Liver (tissue), 9 donors: ENCODE results near the gene CFAP97D2. TPM values are rescaled to one million over a fixed set of nuclear protein-coding genes. Genes with fewer than 3 reads are reported as not detected.

Source experiments
- DNase-seq: peaks from one replicate; pipeline ENCODE4 v3.0.0-alpha.2; 2017; ENCODE audit warnings: low spot score
- H3K27ac ChIP-seq, 2 donors: one replicate each; pipeline ENCODE4 v1.7.0; 2013; ENCODE audit warnings: inconsistent platforms in 2 of 2, low read length in 2 of 2, control low read depth in 1 of 2, low read depth in 1 of 2, mild to moderate bottlenecking in 1 of 2
- H3K27me3 ChIP-seq, 4 donors: one replicate each; pipeline versions ENCODE4 v1.6.1 to v1.7.0; 2013; ENCODE audit warnings: low read length in 3 of 4, inconsistent platforms in 1 of 4, mild to moderate bottlenecking in 1 of 4, moderate library complexity in 1 of 4; ENCODE audit not compliant: control insufficient read depth in 4 of 4, insufficient read depth in 4 of 4
- H3K36me3 ChIP-seq, 4 donors: one replicate each; pipeline versions ENCODE4 v1.6.1 to v1.7.0; 2013; ENCODE audit warnings: low read length in 3 of 4, mild to moderate bottlenecking in 3 of 4, low read depth in 1 of 4, moderate library complexity in 1 of 4; ENCODE audit not compliant: control insufficient read depth in 4 of 4, insufficient read depth in 3 of 4
- H3K4me1 ChIP-seq, 4 donors: one replicate each; pipeline versions ENCODE4 v1.6.1 to v1.7.0; 2013; ENCODE audit warnings: low read length in 3 of 4, mild to moderate bottlenecking in 3 of 4, moderate library complexity in 1 of 4; ENCODE audit not compliant: control insufficient read depth in 4 of 4, insufficient read depth in 4 of 4
- H3K4me3 ChIP-seq, 3 donors: one replicate each; pipeline versions ENCODE4 v1.6.1 to v1.7.0; 2013; ENCODE audit warnings: low read length in 3 of 3, control low read depth in 1 of 3, low read depth in 1 of 3, mild to moderate bottlenecking in 1 of 3
- H3K9ac ChIP-seq, 2 donors: one replicate each; pipeline ENCODE4 v1.7.0; 2013; ENCODE audit warnings: low read length in 2 of 2, mild to moderate bottlenecking in 2 of 2, moderate library complexity in 2 of 2, control low read depth in 1 of 2, low read depth in 1 of 2
- H3K9me3 ChIP-seq, 4 donors: one replicate each; pipeline versions ENCODE4 v1.6.1 to v1.7.0; 2013; ENCODE audit warnings: low read length in 3 of 4; ENCODE audit not compliant: control insufficient read depth in 4 of 4
- EGR1 ChIP-seq, 2 donors: IDR thresholded peaks; 2 replicates each; pipeline ENCODE4 v1.6.1; 2016 to 2018; ENCODE audit warnings: antibody characterized with exemption in 2 of 2, low read depth in 2 of 2
- FOXA1 ChIP-seq: IDR thresholded peaks from 2 replicates; pipeline ENCODE4 v1.6.1; 2016; ENCODE audit warnings: antibody characterized with exemption
- GABPA ChIP-seq, 2 donors: IDR thresholded peaks in 1 of 2; conservative IDR thresholded peaks in 1 of 2; 2 replicates each; pipeline ENCODE4 v1.6.1; 2016; ENCODE audit warnings: antibody characterized with exemption in 2 of 2, mild to moderate bottlenecking in 1 of 2, moderate library complexity in 1 of 2
- HNF4A ChIP-seq, 2 donors: conservative IDR thresholded peaks; 2 replicates each; pipeline ENCODE4 v1.6.1; 2016; ENCODE audit warnings: antibody characterized with exemption in 2 of 2, mild to moderate bottlenecking in 2 of 2
- HNF4G ChIP-seq: IDR thresholded peaks from 2 replicates; pipeline ENCODE4 v1.6.1; 2016; ENCODE audit warnings: antibody characterized with exemption
- JUND ChIP-seq, 2 donors: IDR thresholded peaks; 2 replicates each; pipeline ENCODE4 v1.6.1; 2016; ENCODE audit warnings: antibody characterized with exemption in 2 of 2
- NR2F2 ChIP-seq: IDR thresholded peaks from 2 replicates; pipeline ENCODE4 v1.6.1; 2016; ENCODE audit warnings: antibody characterized with exemption
- RAD21 ChIP-seq, 2 donors: IDR thresholded peaks; 2 replicates each; pipeline ENCODE4 v1.6.1; 2016; ENCODE audit warnings: antibody characterized with exemption in 2 of 2, mild to moderate bottlenecking in 2 of 2
- RXRA ChIP-seq, 2 donors: IDR thresholded peaks; 2 replicates each; pipeline ENCODE4 v1.6.1; 2017 to 2018; ENCODE audit warnings: antibody characterized with exemption in 2 of 2, mild to moderate bottlenecking in 1 of 2
- SP1 ChIP-seq: IDR thresholded peaks from 2 replicates; pipeline ENCODE4 v1.6.1; 2018; ENCODE audit warnings: antibody characterized with exemption, mild to moderate bottlenecking
- TAF1 ChIP-seq: conservative IDR thresholded peaks from 2 replicates; pipeline ENCODE4 v1.6.1; 2016; ENCODE audit warnings: antibody characterized with exemption, mild to moderate bottlenecking
- YY1 ChIP-seq: IDR thresholded peaks from 2 replicates; pipeline ENCODE4 v1.6.1; 2016; ENCODE audit warnings: antibody characterized with exemption, mild to moderate bottlenecking
- WGBS: extraction: QIAGEN DNeasy Blood & Tissue Kit; methylation state at CpG from one replicate; pipeline ENCODE4 v1.1.7; 2013; 5-methylcytosine and 5-hydroxymethylcytosine counted together
- polyA plus RNA-seq, 2 donors: library from polyadenylated mRNA; stranded (reverse) in 1 of 2; unstranded in 1 of 2; fragments of 200-250 nt in 1 of 2; fragments of >200 nt in 1 of 2; fragmentation: Nextera tagmentation in 1 of 2; extraction: Ambion mirVana in 1 of 2; gene quantifications; one replicate each; pipeline versions ENCODE4 v1.2.1 to v1.2.3, GENCODE V29; 2013 to 2015
- total RNA-seq, 2 donors: library from RNA; depleted of rRNA; stranded (reverse); fragments of >200 nt; gene quantifications; one replicate each; pipeline ENCODE4 v1.2.3, GENCODE V29; 2014
- TF ChIP-seq, protein P1 (sequence below): IDR thresholded peaks from 2 replicates; pipeline ENCODE4 v1.6.1; 2016; ENCODE audit warnings: antibody characterized with exemption
- TF ChIP-seq, protein P2 (sequence below): IDR thresholded peaks from 2 replicates; pipeline ENCODE4 v1.6.1; 2016; ENCODE audit warnings: antibody characterized with exemption, mild to moderate bottlenecking
- TF ChIP-seq, protein P3 (sequence below): fragments of 150-350 bp; IDR thresholded peaks from 2 replicates; pipeline ENCODE4 v1.5.1; 2017; ENCODE audit warnings: improper control_type of control experiment, low read depth, low read length; ENCODE audit not compliant: missing input control
- TF ChIP-seq, protein P4 (sequence below): IDR thresholded peaks from 2 replicates; pipeline ENCODE4 v1.6.1; 2016; ENCODE audit warnings: antibody characterized with exemption
- donor health status: healthy.
- donor health status: healthy.
- donor health status: healthy.
- donor health status: healthy.
- donor health status: healthy.

The CFAP97D2 gene
- total and polyA plus RNA-seq, 4 donors = not detected

DNA sequence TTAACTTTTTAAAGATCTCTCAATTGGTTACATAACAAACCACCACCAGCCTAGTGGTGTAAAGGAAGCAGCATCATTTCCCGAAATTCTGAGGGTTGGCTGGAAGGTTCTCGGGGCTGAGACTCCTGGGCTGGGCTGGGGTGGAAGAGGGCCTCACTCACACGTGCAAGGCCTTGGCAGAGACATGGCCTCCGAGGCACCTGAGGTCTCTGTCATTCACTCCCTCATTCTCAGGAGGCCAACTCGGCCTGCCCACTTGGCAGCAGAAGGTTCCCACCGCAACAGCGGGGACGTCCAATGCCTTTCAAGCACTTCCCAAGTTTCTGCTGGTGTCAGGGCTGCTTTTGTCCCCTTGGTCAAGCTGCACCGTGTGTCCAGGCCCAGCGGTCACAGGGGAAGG is 28.0 kb upstream of the CFAP97D2 start:
- peaks cover 0 to 4% (median 0%) of the 10 kb centered on the region in 4 donors for H3K4me1 ChIP-seq
- TF ChIP-seq GABPA (IDR thresholded peaks at IDR 0.05 in 1 of 2, conservative IDR thresholded peaks at IDR 0.05 in 1 of 2) = no peak
- TF ChIP-seq, protein P1, sequence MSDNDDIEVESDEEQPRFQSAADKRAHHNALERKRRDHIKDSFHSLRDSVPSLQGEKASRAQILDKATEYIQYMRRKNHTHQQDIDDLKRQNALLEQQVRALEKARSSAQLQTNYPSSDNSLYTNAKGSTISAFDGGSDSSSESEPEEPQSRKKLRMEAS = no peak
- H3K27ac ChIP-seq = no peak overlapping the region
- H3K36me3 ChIP-seq = no peaks in the 10 kb centered on the region
- no peaks in the 10 kb centered on the region for H3K9me3 ChIP-seq
- H3K9ac ChIP-seq = no peak overlapping the region
- no peak for DNase-seq
- no peak overlapping the region for H3K4me3 ChIP-seq
- no peaks in the 10 kb centered on the region for H3K27me3 ChIP-seq
- 80% methylated on average over 10 of the region's 10 CpGs for WGBS

DNA sequence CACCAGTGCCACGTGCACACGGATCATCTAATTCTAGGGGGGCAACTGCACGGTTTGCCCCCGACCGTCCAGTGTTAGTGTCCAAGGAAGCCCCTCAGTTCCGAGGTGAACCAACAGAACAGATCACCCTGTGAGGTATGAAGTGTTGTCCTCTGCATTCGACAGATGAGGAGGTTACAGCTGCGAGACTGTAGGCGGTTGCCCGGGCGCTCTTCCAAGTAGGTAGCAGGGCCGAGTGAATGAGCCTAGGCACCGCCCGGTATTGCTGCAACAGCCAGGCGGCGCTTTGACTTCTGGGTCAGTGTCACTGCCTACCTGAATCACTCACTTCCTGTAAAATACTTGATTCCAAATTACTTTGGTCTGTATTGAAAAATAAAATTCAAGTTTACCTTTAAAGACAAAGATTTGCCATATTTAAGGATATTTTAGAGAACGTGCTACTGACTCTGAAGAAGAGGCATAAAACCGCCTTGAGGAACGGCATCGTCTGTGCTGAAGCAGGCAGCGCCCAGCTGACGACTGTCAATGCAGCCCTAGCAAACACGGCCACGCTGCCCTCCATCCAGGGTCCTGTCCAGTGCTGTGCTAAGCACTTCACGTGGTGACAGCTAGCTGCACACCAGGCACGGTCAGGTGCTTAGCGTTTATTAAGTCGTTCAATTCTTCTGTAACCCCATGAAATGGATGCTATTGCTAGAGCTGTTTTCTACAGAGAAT is 27.3 kb upstream of the CFAP97D2 start:
- Histone ChIP-seq H3K27me3 (no peaks in the 10 kb centered on the region), H3K27ac (peak overlapping the region in 1 of 2 donors; percentile 38), H3K4me1 (peaks cover 0 to 4% (median 3%) of the 10 kb centered on the region in 4 donors)

More for the DNA sequence above, 27.3 kb upstream of the CFAP97D2 start:
- H3K4me3 ChIP-seq = no peak overlapping the region
- no peaks in the 10 kb centered on the region for H3K9me3 ChIP-seq
- WGBS = 64% methylated on average over 28 of the region's 28 CpGs
- no peak overlapping the region for H3K9ac ChIP-seq
- DNase-seq = no peak
- no peak for TF ChIP-seq YY1
- TF ChIP-seq NR2F2 = no peak
- TF ChIP-seq GABPA (IDR thresholded peaks at IDR 0.05 in 1 of 2, conservative IDR thresholded peaks at IDR 0.05 in 1 of 2) = peak in 1 of 2 donors; percentile 24
- no peak for TF ChIP-seq TAF1
- TF ChIP-seq, protein P2, sequence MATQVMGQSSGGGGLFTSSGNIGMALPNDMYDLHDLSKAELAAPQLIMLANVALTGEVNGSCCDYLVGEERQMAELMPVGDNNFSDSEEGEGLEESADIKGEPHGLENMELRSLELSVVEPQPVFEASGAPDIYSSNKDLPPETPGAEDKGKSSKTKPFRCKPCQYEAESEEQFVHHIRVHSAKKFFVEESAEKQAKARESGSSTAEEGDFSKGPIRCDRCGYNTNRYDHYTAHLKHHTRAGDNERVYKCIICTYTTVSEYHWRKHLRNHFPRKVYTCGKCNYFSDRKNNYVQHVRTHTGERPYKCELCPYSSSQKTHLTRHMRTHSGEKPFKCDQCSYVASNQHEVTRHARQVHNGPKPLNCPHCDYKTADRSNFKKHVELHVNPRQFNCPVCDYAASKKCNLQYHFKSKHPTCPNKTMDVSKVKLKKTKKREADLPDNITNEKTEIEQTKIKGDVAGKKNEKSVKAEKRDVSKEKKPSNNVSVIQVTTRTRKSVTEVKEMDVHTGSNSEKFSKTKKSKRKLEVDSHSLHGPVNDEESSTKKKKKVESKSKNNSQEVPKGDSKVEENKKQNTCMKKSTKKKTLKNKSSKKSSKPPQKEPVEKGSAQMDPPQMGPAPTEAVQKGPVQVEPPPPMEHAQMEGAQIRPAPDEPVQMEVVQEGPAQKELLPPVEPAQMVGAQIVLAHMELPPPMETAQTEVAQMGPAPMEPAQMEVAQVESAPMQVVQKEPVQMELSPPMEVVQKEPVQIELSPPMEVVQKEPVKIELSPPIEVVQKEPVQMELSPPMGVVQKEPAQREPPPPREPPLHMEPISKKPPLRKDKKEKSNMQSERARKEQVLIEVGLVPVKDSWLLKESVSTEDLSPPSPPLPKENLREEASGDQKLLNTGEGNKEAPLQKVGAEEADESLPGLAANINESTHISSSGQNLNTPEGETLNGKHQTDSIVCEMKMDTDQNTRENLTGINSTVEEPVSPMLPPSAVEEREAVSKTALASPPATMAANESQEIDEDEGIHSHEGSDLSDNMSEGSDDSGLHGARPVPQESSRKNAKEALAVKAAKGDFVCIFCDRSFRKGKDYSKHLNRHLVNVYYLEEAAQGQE = no peak
- TF ChIP-seq, protein P1 = no peak
- no peak for TF ChIP-seq SP1
- TF ChIP-seq EGR1 (IDR thresholded peaks at IDR 0.05; ENCODE audit: low read depth in 2 of 2) = no peak
- TF ChIP-seq HNF4A (conservative IDR thresholded peaks at IDR 0.05) = peak in 1 of 2 donors; percentile 21
- TF ChIP-seq, protein P3, sequence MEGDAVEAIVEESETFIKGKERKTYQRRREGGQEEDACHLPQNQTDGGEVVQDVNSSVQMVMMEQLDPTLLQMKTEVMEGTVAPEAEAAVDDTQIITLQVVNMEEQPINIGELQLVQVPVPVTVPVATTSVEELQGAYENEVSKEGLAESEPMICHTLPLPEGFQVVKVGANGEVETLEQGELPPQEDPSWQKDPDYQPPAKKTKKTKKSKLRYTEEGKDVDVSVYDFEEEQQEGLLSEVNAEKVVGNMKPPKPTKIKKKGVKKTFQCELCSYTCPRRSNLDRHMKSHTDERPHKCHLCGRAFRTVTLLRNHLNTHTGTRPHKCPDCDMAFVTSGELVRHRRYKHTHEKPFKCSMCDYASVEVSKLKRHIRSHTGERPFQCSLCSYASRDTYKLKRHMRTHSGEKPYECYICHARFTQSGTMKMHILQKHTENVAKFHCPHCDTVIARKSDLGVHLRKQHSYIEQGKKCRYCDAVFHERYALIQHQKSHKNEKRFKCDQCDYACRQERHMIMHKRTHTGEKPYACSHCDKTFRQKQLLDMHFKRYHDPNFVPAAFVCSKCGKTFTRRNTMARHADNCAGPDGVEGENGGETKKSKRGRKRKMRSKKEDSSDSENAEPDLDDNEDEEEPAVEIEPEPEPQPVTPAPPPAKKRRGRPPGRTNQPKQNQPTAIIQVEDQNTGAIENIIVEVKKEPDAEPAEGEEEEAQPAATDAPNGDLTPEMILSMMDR = no peak
- peak in 1 of 2 donors; percentile 26 for TF ChIP-seq RAD21 (IDR thresholded peaks at IDR 0.05)
- TF ChIP-seq HNF4G = no peak
- TF ChIP-seq JUND (IDR thresholded peaks at IDR 0.05) = no peak
- TF ChIP-seq FOXA1 = no peak
- TF ChIP-seq, protein P4, sequence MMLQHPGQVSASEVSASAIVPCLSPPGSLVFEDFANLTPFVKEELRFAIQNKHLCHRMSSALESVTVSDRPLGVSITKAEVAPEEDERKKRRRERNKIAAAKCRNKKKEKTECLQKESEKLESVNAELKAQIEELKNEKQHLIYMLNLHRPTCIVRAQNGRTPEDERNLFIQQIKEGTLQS = no peak
- TF ChIP-seq RXRA (IDR thresholded peaks at IDR 0.05) = peak in 1 of 2 donors; percentile 84
- no peaks in the 10 kb centered on the region for H3K36me3 ChIP-seq
